Right cardiac atrium (tissue), 5 donors: ENCODE results near the gene CHCHD6. TPM values are rescaled to one million over a fixed set of nuclear protein-coding genes. Genes with fewer than 3 reads are reported as not detected.

Experiments
- ATAC-seq, 2 donors: fragments of 200-7000 bp; cut with Tn5 transposase; one replicate each; pipeline versions ENCODE4 v1.8.0 to v1.9.1; 2020; ENCODE audit warnings: moderate library complexity in 2 of 2, mild to moderate bottlenecking in 1 of 2
- DNase-seq, 3 donors: peaks; one replicate each; pipeline ENCODE4 v3.0.0-alpha.2; 2020
- H3K27ac ChIP-seq: one replicate; pipeline ENCODE4 v1.5.1; 2013; ENCODE audit warnings: mild to moderate bottlenecking, low read length, control low read depth, moderate library complexity
- H3K27me3 ChIP-seq: one replicate; pipeline ENCODE4 v1.6.1; 2013; ENCODE audit not compliant: control insufficient read depth, insufficient read depth
- H3K4me1 ChIP-seq: one replicate; pipeline ENCODE4 v1.6.1; 2013; ENCODE audit warnings: low read length; ENCODE audit not compliant: control insufficient read depth, insufficient read depth
- H3K4me3 ChIP-seq: one replicate; pipeline ENCODE4 v1.5.1; 2013; ENCODE audit warnings: low read length, control low read depth
- H3K9me3 ChIP-seq: one replicate; pipeline ENCODE4 v1.6.1; 2013; ENCODE audit warnings: low read length; ENCODE audit not compliant: control insufficient read depth
- WGBS: extraction: QIAGEN DNeasy Blood & Tissue Kit; methylation state at CpG from one replicate; pipeline ENCODE4 v1.1.7; 2013; 5-methylcytosine and 5-hydroxymethylcytosine counted together
- intact Hi-C, 4 donors: fragments of 100-400 bp; cut with DNase I; formaldehyde crosslinking; loops; one replicate each; pipeline versions ENCODE4 v1.11.0 to v1.14.0; 2022 to 2023
- polyA plus RNA-seq: library from polyadenylated mRNA; stranded (reverse); fragments of 200-250 nt; gene quantifications from one replicate; pipeline ENCODE4 v1.2.3, GENCODE V29; 2013
- total RNA-seq, 4 donors: library from RNA; stranded (reverse); fragmentation: NEBNext Ultra II Directional; extraction: Animal tissue kit (Norgen Biotek cat#: 25700); gene quantifications; one replicate each; pipeline ENCODE4 v1.2.1, GENCODE V29; 2021
- donor health status: healthy with polysubstance abuse.
- donor health status: DM: no; HTN: yes; CAD: no.
- donor health status: DM: no; HTN: no; CAD: no.
- donor health status: DM: no; HTN: yes; CAD: no; lungs with severe emphysema.
- donor health status: DM: yes; HTN: yes; CAD: no.

The CHCHD6 gene
- total and polyA plus RNA-seq, 5 donors = 7.1 to 10.5 (median 9.3) TPM

GRCh38 chr3:126747768-126748167 lies 43.7 kb downstream of the CHCHD6 start:
- no peaks in the 10 kb centered on the region for H3K9me3 ChIP-seq
- no peak overlapping the region for H3K4me3 ChIP-seq
- WGBS = 88% methylated on average over 6 of the region's 6 CpGs
- no peaks in the 10 kb centered on the region for H3K27me3 ChIP-seq
- ATAC-seq = no peak
- intact Hi-C loops = no loop called here
- no peak overlapping the region for H3K27ac ChIP-seq
- DNase-seq = no peak
- peaks cover 12% of the 10 kb centered on the region for H3K4me1 ChIP-seq

- Histone ChIP-seq H3K4me1 (peaks cover 12% of the 10 kb centered on the region), H3K27me3 (no peaks in the 10 kb centered on the region), H3K4me3 (no peak overlapping the region), H3K9me3 (no peaks in the 10 kb centered on the region), H3K27ac (no peak overlapping the region)
- no peak for DNase-seq
- no peak for ATAC-seq
- intact Hi-C loops = no loop called here
- 64% methylated on average over 5 of the region's 5 CpGs for WGBS
These were observed 44.9 kb downstream of the CHCHD6 start for GRCh38 chr3:126748701-126749546.

GRCh38 chr3:126749547-126749875 lies 45.5 kb downstream of the CHCHD6 start:
- Histone ChIP-seq H3K4me3 (no peak overlapping the region), H3K27me3 (no peaks in the 10 kb centered on the region), H3K27ac (no peak overlapping the region), H3K4me1 (peaks cover 12% of the 10 kb centered on the region), H3K9me3 (no peaks in the 10 kb centered on the region)
- 94% methylated on average over 3 of the region's 3 CpGs for WGBS
- DNase-seq (no peak), ATAC-seq (no peak)
- intact Hi-C loops = no loop called here

GRCh38 chr3:126749931-126750755 lies 46.1 kb downstream of the CHCHD6 start:
- H3K4me1 ChIP-seq = peaks cover 12% of the 10 kb centered on the region
- intact Hi-C loops = loop anchor here (5.0 to 10.0 kb wide), 4 partner anchors 232 to 795 kb away; partner anchors contain the start of gene PLXNA1 (in 4 of the 4)
- no peak overlapping the region for H3K4me3 ChIP-seq
- H3K9me3 ChIP-seq = no peaks in the 10 kb centered on the region
- no peak for ATAC-seq
- H3K27ac ChIP-seq = no peak overlapping the region
- DNase-seq = no peak
- WGBS = 92% methylated on average over 8 of the region's 8 CpGs
- no peaks in the 10 kb centered on the region for H3K27me3 ChIP-seq

- Histone ChIP-seq H3K9me3 (no peaks in the 10 kb centered on the region), H3K27ac (no peak overlapping the region), H3K27me3 (no peaks in the 10 kb centered on the region), H3K4me1 (peaks cover 10% of the 10 kb centered on the region), H3K4me3 (no peak overlapping the region)
- WGBS = 69% methylated on average over 4 of the region's 4 CpGs
- intact Hi-C loops = loop anchor here (5.0 to 10.0 kb wide), 4 partner anchors 232 to 794 kb away; partner anchors contain the start of gene PLXNA1 (in 4 of the 4)
- ATAC-seq = no peak
- DNase-seq = no peak
These were observed 46.7 kb downstream of the CHCHD6 start for GRCh38 chr3:126750756-126751121.

GRCh38 chr3:126751611-126752302 lies 47.7 kb downstream of the CHCHD6 start:
- Histone ChIP-seq H3K27me3 (no peaks in the 10 kb centered on the region), H3K4me1 (peaks cover 6% of the 10 kb centered on the region), H3K4me3 (no peak overlapping the region), H3K27ac (no peak overlapping the region), H3K9me3 (no peaks in the 10 kb centered on the region)
- 65% methylated on average over 7 of the region's 7 CpGs for WGBS
- ATAC-seq (no peak), DNase-seq (no peak)
- intact Hi-C loops = loop anchor here (5.0 to 10.0 kb wide), 4 partner anchors 231 to 793 kb away; partner anchors contain the start of gene PLXNA1 (in 4 of the 4)

- Histone ChIP-seq H3K27me3 (no peaks in the 10 kb centered on the region), H3K4me1 (peaks cover 6% of the 10 kb centered on the region), H3K4me3 (no peak overlapping the region), H3K27ac (no peak overlapping the region), H3K9me3 (no peaks in the 10 kb centered on the region)
- whole genome bisulfite sequencing = 47% methylated on average over 15 of the region's 15 CpGs
- intact Hi-C loops = loop anchor here (5.0 to 10.0 kb wide), 4 partner anchors 230 to 792 kb away; partner anchors contain the start of gene PLXNA1 (in 4 of the 4)
- peak; percentile 85 to 94 (median 93) for DNase-seq
- peak; percentile 88 to 92 for ATAC-seq
These were observed 48.5 kb downstream of the CHCHD6 start for GRCh38 chr3:126752303-126753190.

GRCh38 chr3:126753191-126754160 lies 49.4 kb downstream of the CHCHD6 start:
- no peaks in the 10 kb centered on the region for H3K9me3 ChIP-seq
- H3K4me1 ChIP-seq = peaks cover 4% of the 10 kb centered on the region
- DNase-seq (no peak), ATAC-seq (no peak)
- no peak overlapping the region for H3K4me3 ChIP-seq
- H3K27me3 ChIP-seq = no peaks in the 10 kb centered on the region
- 90% methylated on average over 14 of the region's 14 CpGs for WGBS
- no peak overlapping the region for H3K27ac ChIP-seq
- intact Hi-C loops = loop anchor here (5.0 to 10.0 kb wide), 4 partner anchors 229 to 791 kb away; partner anchors contain the start of gene PLXNA1 (in 4 of the 4)

- DNase-seq = no peak
- Histone ChIP-seq H3K27me3 (no peaks in the 10 kb centered on the region), H3K4me1 (no peaks in the 10 kb centered on the region), H3K9me3 (no peaks in the 10 kb centered on the region), H3K4me3 (no peak overlapping the region), H3K27ac (no peak overlapping the region)
- ATAC-seq = no peak
- 85% methylated on average over 5 of the region's 5 CpGs for WGBS
- intact Hi-C loops = loop anchor here in 2 of 4 donors (10.0 kb wide), 2 partner anchors 699 to 789 kb away; no protein-coding TSS in a partner anchor
These were observed 51.8 kb downstream of the CHCHD6 start for GRCh38 chr3:126755866-126756265.
